ENCODE results near the gene C3orf20.
A peak's percentile ranks its signal among the peaks of the same experiment; 100 is the strongest.

C3orf20 gene

DNA sequence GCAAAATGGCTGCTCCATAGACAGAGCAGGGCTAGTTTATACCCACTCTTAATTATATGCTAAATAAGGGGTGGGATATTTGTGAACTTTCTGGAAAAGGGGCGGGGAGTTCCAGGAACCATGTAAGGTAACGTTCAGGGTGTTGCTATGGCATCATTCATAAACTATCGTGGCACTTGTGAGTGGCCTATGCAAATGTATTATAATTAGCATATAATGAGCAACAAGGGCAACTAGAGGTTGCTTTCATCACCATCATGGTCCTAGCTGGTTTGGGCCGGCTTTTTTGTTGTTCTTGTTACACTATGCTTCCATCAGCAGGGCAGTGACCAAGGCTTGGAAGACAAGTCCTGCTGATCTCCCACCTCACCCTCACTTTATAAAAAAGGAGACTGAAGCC lies 100.6 kb downstream of the C3orf20 start:
- DNase-seq, result no peak

DNA sequence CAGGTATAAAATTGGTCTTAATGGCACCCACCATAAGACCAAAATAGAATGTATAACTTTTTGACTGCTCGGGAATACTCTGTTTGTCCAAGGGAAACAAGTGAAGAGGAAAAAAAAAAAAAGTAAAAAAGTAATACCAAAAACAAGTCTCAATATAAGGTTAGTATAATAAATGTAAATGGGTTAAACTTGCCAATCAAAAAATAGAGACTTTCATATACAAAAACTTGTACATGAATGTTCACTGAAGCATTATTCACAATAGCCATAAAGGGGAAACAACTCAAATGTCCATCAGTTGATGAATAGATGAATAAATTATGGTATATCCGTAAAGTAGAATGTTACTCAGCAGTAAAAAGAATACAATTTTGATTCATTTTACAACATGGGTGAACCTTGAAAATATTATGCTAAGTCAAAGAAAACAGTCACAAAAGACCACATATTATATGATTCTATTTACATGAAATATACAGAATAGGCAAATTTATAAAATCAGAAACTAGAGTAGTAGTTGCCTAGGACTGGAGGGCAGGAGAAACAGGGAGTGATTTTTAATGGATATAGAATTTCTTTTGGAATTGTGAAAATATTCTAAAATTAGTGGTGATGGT lies 104.2 kb downstream of the C3orf20 start:
- DNase-seq, result no peak

DNA sequence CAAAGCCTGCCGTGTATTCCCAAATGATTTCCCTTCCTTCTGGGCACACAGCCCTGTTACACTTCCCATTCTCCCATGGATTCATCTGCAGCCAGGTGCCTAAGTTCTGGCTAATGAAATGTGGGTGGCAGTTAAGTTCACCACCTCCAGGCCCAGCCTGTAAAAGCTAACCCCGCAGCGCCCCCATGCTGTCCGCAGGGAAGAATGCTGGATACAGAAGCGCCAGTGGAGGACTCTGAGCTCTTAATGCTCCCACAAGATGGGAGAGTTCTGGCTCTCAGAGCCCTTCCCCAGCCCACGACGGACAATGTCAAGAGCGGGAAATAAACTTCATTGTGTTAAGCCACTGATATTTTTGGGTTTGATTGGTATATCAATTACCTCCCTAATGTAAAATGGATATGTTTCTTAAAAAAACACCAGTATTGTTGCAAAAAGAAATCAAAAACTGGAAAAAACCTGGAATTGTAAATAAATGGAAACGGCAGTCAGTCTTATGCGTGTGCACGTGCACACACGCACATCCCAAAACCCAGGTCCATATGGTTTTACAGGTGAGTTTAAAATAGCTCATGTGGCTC lies 106.1 kb downstream of the C3orf20 start:
- DNase-seq, result peak; percentile 48 to 85 (median 72)

DNA sequence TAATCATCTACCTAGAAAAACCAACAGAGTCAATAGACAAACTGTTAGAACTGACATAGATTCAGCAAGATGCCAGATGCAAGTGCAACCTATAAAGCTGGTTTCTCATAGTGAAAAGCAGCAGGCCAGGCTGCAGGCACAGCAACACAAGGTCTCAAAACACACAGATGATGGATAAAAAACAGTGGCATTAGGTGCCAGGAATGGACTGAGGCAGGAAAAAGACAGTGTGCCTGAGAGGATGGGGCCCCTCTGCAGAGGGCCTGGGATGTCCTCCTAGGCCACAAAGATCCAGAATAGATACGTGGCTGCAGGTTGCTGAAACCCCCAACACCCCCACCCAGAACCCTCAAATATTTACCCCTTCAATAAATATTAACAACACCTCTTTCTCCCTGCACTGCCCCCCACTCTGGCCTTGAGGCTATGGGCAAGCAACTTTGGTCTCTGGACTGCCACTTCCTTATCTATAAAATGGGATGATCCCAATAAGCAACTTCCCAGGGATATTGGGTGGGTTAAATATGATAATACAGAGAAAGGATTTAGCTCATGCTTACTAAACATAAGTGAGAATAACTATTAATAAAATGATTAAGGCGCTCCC lies 108.6 kb downstream of the C3orf20 start:
- no peak for DNase-seq

DNA sequence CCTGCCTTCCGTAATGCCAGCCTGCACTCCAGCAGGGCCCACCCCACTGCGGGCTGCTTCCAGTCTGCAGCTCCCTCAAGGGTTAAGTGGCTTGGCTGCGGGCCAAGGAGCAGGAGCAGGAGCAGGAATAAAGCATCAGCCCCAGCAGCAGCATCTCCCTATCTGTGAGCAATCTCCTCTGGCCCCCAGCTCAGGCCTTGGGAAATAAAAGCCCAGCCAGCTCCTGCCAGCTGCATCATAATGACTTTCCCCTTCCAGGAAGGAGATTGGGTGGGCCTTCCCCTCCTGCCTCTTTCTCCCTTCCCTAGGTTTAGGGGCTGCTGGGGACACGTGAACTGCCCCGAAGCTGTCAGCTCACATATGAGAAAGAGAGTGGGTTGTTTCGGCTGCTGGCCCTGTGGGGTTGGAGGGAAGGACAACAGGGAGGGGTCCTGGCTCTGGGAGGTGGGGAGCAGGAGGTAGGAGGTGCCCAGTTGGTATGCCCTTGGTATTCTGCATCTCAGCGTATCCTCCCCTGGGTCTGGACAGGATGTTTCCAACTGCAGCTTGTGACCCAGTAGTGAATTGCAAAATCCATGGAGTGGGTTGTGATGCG lies 109.2 kb downstream of the C3orf20 start:
- no peak for DNase-seq

DNA sequence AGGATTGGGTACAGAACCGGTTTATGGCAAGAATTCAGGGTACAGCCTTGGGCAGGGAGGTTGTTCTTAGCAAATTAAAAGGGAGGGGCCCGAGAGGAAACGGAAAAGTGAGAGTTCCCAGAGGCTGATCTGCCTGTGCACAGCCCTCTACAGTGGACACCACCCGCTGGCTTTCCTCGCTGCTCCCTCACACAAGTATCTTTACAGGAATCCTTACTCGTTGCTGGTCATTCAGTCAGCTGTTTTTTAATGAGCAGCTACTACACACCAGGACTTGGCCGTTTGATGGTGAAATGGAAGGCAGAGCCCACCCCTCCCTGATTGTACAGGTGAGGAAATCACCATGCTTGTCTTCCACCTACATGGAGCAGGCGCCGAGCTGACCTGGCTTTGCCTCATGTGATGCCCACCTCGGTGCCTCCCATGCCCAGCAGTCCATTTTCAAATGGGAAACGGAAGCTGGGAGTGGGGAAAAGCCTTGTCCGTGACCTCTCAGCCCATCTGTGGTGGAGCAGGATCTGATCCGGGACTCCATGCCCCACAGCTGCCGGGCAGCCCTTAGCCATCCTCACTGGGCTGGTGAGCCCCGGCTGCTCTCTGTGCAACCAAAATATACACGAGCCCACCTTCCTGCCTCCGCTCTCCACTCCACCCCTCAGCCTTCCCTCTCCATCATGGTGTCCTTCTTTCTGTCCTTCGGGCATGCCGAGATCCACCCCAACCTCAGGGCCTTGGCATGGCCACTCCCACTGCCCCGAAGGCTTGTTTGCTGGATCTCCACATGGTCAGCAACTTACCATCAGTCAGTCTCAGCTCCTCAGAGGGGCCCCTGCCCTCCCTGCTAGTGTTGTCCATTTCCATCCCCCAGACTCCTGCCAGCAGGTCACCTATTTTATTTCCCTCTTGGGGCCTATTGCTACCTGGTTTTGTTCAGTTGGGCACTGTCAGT lies 110.5 kb downstream of the C3orf20 start:
- no peak for DNase-seq

DNA sequence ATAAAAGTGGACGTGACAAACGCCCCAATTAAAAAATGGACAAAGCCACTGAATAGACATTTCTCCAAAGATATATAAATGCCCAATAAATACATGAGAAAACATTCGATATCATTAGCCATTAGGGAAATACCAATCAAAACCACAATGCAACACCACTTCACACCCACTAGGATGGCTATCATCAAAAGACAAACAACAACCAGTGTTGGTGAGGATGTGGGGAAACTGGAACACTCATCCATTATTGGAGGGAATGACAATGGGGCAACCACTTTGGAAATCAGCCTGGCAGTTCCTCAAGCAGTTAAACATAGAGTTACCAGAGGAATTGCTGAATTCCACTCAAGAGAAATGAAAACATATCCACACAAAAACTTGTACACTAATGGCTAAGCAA lies 111.4 kb downstream of the C3orf20 start:
- DNase-seq, result no peak

DNA sequence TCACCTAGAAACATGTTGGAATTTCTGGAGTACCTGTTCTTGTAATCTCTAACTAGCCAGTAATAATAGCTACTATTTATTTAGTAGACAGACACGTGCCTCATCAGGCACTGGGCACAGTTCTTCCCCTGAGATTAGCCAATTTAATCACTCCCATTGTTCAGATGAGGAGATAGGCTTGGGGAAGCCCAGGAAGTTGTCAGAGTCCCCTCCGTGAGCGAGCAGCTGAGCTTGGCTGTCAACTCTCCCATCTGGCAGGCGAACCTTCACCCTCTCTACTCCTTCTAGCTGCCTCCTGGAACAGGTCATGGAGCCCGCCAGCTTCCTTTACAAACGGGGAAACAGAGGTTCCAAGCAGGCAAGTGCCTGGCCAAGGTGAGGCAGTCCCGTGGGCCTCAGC lies 112.7 kb downstream of the C3orf20 start:
- no peak for DNase-seq

DNA sequence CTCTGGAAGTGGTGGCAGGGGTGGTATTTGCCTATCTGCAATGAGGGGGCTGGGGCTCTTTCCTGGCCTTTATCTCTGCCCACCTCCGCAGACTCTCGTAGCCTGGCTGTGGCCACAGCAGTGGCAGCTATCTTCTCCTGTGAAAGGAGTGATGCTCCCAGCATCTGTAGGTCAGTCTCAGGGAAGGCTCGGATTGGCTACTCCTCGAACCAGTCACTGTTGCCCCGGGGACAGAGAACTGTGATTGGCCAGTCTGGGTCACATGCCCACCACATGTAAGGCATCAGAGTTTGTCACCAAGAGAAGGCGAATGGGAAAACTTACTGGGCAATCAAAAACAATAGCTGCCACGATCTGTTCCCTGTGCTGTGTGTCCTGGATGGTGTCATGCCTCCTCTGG lies 113.7 kb downstream of the C3orf20 start:
- no peak for DNase-seq

DNA sequence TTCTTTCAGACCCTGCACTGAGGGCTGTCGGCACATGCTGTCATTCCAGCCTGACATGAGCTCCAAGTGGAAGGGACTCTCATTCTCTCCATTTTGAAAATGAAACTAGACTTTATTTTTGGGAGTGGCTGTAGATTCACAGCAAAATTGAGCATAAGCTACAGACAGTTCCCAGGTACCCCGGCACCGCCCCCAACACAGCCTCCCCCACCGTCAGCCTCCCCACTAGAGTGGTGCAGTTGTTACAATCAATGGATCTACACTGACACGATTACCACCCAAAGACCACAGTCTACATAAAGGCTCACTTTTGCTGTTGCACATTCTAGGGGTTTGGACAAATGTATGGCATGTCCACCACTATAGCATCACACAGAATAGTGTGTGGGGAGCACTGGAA lies 114.3 kb downstream of the C3orf20 start:
- no peak for DNase-seq

DNA sequence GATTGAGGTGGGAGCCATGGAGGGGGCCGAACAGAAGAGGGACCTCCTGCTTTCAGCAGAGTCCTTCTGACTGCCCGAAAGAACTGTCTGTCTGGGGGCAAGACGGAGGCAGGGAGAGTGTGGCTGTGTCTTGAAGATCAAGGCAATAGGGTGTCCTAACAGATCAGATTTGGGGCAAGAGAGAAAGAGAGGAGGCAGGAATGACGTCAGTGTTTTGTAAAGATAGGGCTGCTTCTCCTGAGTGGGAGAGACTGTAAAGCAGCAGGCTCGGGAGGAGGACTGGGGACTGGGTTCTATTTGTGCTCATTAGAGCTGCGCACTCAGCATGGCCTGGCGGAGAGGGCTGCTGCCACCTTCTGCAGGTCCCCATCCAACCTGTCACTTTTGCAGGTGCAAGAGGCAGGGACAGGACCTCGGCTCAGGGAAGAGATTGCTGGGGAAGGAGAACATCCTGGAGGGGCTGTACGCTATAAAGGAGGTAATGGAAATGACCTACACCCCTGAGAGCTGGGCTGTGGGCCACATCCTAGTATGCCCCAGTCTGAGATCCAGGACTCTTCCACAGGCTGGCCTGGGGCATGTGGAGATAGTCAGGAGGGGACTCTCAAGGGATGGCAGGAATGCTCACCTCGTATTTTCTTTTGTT lies 114.8 kb downstream of the C3orf20 start:
- DNase-seq, result no peak

DNA sequence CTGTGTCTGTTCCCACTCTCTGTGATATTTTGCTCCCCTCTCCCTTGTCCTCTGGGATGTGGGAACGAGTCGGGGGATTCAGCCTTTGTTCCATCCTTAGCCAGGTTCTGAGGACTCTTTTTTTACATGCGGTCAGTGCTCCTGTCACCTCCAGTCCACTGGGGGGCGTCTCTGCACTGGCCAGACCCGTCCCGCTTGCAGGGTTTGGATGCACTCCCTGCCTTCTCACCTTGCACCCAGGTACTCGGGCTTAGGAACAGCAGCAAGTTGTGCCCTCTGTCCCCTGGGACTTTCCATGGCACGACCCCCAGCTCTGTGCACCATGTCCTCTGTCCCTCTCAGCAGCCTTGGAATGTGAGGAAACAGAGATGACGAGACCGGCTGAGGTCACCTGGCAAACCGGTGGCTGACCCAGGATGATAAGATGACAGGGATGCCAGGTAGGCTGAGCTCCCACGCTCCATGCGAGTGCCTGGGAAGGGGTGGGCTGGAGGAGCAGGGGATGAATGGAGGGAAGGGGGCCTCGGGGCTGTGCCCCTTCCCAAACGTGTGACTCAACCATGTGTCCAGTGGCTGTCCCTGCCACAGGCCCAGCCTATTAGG lies 116.5 kb downstream of the C3orf20 start:
- DNase-seq, result peak; percentile 67 to 86 (median 79)

DNA sequence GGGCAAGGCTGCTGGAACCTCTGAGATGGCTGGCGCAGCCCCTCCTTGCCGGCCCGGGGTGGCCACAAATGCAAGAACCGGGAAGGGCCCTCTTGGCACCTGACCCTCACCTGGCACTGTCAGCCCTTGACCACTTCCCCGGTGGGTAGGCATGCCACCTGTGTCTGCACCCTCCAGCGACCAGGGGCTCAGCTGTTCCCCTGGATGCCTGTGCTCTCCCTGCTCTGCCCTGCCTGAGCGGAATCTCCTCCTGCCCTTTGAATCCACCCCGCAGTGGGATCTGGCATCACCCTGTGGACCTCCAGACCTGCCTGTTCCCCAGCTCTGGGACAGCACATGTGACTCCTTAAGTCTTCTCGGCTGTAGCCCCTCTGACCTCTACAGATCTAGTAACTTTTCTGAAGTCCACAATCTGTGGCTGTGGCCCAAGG lies 117.8 kb downstream of the C3orf20 start:
- DNase-seq, result no peak

DNA sequence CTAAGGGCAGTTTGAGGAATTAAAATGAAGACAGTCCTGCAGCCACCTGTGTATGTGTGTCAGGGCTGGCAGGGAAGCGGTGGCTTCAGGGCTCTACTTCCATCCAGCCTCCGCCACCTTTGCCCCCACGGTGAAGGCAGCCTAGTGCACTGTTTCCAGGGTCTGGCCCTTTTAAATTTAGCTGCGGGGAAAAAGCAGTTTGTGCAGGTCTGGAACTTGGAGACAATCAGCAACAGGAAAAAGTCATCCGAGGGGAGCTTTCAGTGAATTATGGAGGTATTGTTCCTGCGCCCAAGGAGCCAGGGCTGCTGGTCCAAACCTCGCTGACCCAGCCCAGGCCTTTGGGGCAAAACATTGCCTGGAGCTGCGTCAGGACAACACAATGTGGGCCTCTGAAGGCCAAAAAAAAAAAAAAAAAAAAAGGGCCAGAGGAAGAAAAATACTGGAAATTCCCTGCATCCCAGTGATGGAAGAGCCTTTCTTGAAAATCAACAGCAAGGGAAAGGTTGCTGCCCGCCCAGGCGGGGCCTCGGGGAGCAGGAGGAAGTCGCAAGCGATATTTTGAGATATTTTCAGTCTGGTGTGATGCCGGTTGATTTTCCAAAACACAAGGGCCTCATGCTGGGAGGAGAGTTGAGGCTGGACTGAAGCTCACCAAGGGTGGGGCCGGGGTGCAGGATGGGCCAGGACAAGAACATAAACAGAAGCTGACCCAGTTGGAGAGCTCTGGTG lies 118.4 kb downstream of the C3orf20 start:
- no peak for DNase-seq

DNA sequence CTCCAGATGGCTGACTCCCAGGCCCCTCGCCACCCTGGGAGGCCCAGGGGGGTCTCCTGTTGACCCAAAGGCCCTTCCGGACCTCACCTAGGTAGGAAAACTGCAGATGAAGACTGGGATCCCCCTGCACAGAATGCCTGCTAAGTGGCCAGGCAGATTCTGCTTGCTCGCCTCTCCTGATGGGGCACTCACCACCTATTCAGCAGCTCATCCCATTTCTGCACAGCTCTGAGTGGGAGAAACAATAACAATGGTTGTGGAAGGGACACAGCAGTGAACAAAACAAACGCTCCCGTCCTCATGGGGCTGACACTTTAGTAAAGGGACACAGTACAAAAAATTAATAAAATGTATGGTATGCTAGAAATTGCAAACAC lies 118.9 kb downstream of the C3orf20 start:
- DNase-seq, result no peak

DNA sequence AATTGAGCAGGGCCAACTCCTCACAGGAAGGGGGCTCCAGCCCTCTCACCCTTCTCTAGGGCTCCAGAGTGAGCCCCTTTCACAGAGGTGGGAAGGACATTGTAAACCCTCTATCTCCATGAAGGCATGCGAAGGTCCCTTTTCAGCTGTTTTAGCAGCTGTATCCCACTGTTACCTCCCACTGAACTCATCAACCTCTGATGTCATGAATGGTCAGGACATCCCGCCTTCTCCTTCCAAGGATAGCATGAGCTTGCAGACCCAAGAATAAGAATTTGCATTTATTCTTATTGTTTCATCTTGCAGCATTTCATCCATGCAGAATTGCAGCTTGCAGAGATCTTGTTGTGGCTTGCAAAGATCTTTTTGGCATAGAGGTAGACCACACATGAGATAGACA lies 119.5 kb downstream of the C3orf20 start:
- no peak for DNase-seq

DNA sequence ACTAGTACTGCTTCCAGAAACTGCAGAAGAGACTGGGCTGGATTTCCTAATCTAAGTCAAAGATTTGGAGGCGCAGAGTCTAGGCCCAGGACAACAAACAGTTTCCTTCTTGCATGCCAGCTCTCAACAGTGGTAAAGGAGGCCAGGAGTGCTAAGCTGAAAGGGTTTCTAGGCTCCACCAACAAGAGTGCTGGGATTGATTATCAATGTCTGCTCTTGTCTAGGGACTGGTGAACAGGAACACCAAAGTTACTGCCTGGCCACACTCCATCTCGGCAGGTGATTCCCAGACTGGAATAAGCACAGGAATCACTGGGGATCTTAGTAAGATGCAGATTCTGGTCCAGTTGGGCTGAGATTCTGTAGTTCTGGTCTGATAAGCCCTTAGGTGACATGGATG lies 121.1 kb downstream of the C3orf20 start:
- DNase-seq, result no peak

DNA sequence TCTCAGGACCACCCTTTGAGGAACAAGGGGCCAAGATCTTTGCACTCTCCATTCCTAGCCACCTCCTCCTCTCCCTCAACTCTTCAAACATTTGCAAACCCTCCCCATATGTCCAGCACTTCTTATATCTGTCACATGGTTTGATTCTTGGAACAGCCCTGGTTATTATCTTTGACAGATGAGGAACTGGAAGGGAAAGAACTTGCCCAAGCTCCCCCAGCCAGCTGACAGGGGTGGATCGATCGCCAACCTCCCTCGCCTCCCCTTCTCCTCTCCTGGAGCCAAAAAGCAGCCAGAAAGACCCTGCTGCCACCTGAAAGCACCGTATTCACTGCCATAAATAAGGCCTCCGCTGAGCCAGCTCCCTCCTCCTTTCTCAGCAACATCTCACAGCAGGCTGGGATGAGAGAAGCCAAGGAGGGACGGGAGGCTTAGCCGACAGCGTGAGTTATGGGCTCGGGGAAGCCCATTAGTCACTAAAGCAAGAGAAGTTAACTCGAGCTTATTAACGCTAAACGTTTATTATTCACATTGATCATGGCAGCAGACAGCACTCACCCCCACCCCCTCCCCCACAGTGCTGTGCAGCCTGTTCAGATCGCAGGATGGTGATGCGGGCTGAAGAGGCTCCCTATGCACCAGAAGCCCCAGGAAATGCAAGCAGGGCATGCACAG lies 121.6 kb downstream of the C3orf20 start:
- no peak for DNase-seq

DNA sequence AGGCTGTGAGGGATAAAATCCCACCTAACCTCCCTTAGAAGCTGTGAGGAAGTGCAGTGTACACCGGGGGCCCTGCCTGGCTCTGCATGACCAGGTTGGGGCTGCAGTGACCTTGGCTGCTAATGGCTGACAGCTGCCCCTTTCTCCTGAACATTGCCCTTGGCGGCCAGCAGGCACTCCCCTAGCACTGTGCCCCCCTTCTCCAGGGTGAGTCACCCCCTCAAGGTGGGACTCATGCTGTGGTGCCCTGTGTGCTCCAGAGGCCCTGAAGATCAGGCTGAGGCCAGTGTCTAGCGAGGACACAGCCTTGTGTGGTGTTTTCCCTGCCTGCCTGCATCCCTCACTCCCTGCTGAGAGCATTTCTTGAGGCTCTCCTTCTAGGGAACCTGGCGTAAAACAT lies 122.8 kb downstream of the C3orf20 start:
- no peak for DNase-seq

DNA sequence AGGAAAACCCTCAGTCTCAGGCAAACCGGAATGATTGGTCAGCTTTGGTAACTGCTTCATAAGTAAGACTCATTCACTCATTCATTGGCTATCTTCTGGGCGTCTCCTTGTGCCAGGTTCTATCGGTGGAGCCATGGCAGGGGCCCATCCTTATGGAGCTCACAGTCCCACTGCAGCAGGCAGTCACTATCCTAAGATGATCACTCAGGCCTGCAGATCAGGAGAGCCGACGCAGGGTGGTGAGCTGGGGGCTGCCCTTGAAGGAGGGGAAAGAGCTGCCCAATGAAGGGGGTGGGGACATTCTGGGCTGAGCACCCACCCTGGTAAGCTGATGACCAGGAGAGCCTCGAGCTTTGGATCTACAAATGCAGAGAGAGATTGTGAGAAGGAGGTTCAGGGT lies 123.3 kb downstream of the C3orf20 start:
- no peak for DNase-seq

DNA sequence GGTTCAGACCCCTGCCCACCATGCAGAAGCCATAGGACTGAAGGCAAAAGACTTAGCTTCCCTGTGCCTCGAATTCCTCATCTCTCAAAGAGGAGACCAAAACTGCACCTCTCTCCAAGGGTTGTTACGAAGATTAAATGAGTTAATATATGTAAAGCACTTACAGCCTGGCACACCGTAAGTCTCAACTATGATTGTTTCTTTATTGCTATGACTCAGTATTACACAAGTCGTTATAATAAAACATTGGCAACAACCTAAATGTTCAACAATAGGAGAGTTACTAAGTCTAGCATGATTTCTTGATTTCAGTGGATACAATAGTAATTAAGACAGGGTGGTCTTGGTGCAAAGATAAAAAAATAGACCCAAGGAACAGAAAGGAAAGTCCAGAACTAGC lies 124.2 kb downstream of the C3orf20 start:
- no peak for DNase-seq

Data from suppressor macrophage (primary cell).